HG03159 (cell line): ENCODE measurements around the gene ITGB5.
"Not testable (repeated sequence)": the region's sequence is repeated elsewhere in the genome, so short reads cannot be mapped to it uniquely, and the experiment has no call there.

Source experiments
- ATAC-seq: cut with Tn5 transposase; IDR thresholded peaks from one replicate; pipeline ENCODE4 v1.9.1; 2021; ENCODE audit warnings: mild to moderate bottlenecking, moderate library complexity; ENCODE audit not compliant: unreplicated experiment

Gene ITGB5

DNA sequence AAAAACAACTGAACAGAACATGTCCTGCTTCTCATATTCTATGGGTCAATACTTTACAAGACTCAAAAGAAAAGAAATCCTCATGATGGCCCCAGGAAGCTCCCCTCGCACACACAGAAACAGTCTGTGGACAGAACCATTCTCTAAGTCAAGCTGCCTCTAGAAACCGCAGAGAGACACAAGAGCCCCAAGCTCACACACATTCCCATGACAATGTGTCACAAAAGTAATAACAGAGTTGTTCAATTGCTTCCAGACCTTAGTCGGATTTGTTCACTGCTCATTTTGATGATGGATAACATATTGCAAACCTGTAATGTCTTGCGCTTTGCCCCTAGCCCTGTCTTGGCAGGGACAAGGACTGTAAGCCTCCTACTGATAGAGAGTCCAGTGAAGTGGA, 96.0 kb downstream of the ITGB5 start:
- ATAC-seq, result no peak

DNA sequence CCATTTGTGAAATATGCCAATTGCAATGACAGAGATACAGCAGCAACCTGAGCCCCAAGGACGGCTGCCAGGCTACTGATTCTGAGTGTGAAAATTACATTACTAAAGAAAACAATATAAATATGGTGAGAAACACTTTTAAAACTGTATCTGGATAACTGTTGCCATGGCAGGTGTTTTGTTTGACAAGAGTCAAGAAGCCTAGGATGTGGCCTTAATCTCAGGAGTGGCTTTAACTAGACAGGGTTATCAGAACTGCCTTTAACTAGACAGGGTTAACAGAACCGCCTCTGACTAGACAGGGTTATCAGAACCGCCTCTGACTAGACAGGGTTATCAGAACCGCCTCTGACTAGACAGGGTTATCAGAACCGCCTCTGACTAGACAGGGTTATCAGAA, 98.1 kb downstream of the ITGB5 start:
- not testable (repeated sequence) for ATAC-seq

DNA sequence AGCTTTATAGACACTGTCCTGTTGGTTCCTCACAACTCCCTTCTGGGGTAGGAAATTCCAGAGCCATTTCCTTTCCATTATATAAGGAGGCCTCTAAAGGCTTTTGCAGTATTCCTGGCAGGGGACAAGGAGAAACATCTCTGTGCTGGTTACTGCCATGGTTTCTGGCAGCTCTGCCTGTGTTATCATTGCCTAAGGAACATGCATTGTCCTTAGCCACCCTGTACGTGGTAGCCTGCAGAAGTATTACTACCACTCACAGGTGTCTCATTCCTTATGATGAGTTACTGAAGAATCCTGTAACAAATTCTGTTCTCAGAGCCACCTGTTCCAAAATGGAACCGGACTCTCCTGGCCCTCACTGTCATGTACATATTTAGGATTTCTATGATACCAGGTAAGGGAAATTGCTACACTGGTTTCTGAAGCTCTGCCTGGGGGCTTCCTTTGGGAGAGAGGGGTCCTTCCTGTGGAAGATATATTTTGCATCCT, 98.9 kb downstream of the ITGB5 start:
- no peak for ATAC-seq

DNA sequence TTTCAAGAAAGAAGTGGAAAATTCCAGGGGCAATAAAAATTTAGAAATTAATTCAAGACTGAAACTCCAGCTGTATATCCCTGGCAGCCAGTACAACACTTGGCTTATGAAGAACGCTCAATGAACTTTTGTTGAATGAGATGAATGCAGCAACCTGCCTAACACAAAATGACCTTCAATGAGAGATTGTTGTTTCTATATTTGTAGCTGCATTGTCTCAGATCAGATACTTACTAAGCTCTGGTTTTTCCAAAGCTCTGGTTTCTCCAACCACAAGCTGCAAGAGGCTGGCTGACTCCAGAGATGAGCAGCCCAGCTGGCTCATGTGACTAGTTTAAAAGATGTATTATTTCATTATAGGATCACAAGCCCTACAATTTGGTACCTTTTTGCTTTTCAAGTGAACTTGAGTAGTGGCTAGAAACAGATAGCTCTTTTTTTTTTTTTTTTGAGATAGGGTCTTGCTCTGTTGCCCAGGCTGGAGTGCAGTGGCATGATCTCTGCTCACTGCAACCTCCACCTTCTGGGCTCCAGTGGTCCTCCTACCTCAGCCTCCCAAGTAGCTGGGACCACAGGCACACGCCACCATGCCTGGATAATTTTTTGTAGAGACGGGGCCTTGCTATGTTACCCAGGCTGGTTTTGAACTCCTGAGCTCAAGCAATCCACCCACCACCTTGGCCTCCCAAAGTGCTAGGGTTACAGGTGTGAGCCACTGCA, 99.5 kb downstream of the ITGB5 start:
- ATAC-seq, result no peak

DNA sequence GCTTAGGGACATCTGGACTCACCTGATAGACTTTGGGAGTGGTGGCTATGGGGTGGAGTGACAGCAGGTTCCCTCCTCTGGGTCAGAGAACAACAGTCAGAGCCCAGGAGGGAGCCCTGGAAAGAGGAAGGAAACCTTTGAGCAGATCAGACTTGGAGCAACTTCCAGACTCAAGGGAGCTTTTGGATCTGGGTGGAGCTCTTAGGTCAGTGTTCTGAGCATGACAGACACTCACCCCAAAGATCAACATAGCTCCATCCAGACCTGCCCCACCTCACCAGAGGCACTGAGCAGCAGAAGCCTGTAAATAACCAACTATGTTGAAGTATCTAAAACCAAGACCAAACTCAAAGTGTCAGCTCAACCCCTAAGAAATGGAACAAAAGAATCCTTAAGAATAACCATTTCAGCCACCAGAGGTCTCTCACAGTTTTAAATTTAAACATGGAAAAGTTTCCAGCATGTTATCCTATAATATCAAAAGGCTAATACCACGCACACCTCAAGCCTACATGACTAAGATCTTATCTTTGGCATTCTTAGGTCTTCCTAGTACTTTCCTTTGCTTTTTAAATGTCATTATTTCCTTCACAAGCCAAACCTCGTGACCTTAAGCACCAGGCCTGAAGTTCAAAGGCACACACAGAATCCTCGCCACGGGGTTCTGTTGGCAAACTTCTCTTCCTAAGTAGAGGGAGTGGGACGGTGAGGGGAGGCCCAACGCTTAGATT, 100.5 kb downstream of the ITGB5 start:
- ATAC-seq, result no peak

DNA sequence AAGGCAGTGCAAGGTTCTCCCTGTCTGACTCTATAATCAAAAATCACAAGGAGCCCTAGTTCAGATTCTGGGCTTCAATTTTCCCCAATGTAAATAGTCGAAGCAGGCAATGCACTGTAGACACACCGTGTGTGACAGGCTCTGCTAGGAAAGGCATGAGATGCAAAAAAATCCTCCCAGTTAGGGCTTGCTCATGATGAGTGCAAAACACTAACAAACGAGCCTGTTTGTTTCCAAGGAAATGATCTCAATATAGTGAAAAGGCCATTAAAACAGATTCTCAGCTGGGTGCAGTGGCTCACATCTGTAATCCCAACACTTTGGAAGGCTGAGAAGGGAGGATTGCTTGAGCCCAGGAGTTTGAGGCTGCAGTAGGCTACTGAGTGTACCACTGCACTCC, 101.2 kb downstream of the ITGB5 start:
- ATAC-seq, result no peak

DNA sequence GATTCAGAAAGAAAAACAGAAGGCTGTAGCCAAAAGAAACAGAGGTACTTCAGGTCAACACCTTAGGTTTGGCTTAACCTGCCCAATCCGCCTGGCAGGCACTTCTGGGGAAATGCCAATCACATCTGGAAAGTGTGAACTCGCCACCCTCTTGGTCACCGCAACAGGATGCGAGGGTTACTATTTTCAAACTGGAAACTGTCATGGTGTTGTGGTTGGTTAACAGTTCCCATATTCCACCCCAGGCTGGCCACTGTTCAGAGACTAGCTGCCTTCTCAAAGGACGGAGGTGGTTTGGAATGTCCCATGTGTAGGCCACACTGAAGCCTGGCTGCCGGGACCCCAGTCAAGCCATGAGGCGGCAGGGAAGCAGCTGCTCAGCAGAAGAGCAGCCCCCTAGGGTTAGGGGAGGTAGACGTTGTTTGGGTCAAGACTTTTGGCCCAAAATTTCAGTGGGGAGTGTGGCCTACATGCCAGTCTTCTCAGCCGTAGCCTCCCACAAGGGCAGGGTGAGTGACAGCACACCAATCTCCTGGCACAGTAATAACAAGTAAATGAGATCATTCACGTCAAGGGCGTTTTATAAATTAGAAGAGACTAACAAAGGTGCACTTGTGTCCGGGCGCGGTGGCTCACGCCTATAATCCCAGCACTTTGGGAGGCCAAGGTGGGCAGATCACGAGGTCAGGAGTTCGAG, 102.3 kb downstream of the ITGB5 start:
- ATAC-seq, result no peak

DNA sequence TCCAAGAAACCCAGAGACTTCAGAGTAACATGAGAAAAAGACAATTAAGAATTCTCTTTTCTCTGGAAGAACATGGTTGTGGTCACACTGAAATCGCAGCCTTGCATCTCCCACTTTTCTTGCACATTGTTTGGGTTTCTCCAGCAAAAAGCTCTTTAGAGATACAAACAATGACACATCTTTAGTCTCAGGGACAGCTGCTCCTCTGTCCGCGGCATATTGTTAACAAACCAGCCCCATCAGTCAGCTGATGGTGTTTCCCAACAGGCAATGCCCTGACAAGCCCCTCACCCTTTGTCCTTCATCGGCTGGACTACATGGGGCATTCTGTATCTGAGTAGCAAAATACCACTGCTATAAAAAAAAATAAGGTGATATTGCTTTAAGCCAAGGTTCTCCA, 103.5 kb downstream of the ITGB5 start:
- no peak for ATAC-seq

DNA sequence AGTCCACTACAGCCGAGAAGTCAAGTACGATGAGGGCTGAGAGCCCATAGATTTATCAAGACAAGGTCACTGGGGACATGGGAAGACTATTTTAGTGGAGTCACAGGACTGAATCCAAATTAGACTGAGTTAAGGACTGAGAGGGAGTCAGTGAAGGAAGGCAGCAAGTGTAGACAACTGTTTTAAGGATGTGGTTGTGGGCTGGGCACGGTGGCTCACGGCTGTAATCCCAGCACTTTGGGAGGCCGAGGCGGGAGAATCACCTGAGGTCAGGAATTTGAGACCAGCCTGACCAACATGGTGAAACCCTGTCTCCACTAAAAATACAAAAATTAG, 104.8 kb downstream of the ITGB5 start:
- ATAC-seq, result not testable (repeated sequence)

DNA sequence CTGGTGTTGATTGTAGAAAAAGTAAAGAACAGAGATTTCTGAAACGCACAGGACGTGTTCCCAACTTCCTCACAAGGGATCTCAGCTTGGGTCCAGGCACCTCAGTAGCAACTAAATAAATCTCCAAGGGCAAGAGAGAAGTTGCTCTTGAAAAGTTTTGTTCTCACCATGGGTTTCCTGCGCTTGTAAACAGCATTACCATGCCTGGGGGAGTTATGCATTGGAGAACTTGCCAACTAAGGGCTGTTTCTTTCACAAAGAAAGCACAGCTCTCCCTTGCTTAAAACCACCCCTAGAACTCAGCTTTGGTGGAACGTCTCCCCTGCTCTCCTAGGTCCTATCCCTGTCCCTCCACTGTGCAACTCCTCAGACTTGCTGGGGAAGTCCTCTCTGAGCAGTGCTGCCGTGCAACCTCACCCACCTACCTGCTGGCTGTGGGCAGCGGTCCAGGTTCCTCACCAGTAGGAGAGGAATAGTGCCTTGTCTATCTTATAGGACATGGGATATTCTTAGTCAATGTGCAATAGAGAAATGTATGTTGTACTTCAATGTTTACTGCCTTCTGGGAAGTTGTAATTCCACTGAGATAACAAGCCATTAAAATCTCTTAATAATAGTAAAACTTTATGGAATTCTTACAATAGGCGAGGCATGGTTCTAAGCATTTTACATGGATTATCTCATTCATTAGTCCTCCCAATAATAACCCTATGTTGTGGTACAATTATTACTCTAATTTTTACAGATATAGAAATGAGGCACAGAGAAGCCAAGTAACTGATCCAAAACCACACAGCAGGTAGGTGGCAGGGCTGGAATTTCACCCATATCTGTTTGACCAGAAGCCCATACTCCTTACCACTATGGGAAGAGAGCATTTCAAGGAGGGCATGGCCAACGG, 105.4 kb downstream of the ITGB5 start:
- no peak for ATAC-seq

DNA sequence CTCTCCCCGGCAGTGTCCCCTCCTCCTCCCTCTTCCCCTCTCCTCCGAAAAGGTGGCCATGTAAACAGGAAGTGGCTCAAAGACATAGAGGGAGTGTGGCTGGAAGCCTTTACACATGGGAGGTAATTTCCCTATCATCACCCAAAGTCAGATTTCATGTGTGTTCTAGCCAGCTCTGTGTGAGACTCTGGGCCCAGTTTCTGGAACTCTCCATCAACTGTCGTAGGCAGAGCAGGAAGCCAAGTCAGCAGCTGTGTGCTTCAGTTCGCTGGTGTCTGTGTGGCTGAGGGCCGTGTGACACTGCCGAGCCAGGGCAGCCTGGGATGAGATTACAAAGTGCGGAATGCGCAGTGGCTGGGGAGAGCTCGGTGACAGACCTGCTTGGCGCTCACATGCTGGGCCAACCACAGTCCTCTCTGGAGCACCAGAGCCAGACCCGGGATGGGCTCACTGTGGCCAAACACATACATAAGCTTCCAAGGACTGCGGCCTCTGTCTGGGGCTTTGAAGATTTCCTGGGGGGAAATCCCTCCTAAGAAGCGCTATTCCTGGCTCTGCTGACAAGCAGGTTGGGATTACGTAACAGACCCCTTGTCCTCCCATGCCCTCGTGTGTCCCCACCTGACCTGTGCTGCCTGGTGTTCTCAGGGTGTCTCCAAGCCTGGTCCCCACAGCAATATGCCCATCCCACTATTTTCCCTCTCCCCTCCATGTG, 106.2 kb downstream of the ITGB5 start:
- ATAC-seq, result no peak

DNA sequence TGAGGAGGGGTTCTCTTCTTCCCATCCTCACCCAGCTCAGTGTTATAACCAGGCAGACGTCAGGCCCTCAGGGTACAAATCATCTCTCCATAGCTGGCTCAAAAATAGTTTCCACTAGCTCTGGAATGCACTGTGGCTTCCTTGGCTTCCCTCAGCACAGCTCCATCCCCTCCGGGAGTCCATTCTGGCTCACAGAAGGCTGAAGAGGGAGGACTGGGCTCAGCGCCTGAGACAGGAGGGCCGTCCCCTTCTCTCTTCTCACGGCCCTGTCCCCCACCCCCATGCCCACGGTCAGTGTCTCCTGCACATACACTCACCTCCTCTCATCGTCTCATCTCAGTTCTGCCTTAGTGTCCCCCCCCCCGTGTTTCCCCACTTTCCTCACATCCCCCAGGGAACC, 106.8 kb downstream of the ITGB5 start:
- ATAC-seq, result no peak

DNA sequence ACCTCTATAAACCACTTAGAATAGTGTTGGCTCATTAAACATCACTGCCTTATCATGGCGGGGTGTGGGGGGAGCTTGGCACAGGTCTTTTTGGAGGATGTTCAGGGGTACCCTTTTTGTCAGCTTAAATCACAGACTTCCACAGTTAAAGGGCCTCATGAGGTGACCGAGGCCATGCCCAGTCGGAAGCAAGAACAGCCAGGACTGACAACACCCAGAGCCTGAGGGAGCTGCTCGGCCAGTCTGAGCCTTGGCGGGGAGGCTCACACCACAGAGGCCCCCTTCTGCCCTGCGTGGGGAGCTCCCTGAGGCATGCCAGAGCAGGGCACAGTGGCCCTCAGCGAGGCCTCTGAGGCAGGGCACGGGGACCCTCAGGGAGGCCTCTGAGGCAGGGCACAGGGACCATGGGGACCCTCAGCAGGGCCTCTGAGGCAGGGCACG, 107.4 kb downstream of the ITGB5 start:
- no peak for ATAC-seq

DNA sequence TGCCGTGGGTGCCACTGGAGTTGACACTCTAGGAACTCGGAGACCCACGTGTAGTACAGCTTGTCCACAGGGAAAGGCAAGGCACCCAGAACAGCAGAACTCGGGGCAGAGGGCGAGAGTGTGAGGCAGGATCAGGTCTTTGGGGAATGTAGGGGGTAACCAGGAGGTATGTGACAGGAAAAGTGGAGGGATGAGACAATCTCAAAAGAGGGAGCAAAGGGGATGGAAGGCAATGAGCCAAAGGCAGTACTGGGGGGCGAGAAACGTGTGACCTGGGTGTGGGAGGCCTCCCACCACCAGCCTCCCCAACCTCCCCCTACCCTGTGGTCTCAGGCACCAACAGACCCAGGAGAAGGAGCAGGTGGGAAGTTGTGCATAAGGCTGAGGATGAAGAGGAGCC, 108.0 kb downstream of the ITGB5 start:
- ATAC-seq, result no peak

DNA sequence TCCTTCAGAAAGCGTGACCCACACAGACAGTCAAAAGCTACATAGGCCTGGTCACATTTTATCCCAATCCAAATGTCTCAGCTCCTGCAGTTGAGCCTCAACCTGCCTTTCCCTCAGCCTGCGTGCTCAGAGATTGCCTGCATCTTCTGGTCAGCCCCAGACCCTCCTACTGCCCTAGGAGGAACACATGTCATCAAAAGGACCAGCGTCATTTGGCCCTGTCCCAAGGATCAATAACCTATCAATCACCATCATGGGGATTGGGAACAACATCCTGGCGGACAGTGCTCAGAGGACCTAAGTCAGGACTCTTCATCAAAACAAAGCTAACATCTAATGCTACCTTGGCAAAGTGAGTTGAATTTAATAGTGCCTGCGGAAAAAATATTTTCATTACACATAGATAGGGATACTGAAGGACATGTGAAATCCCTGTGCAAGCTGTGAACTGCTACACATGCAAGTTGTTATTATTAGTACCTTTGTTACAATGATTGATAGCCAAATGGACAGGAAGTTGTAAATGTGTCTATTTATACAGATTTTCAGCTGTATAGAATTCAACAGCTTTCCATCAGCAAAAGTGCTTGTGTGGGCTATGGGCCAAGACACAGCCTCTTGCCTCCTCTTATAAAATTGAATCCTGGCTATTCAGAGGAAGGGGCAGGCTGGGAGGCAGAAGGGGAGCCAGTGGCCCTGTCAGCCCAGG, 109.2 kb downstream of the ITGB5 start:
- no peak for ATAC-seq

DNA sequence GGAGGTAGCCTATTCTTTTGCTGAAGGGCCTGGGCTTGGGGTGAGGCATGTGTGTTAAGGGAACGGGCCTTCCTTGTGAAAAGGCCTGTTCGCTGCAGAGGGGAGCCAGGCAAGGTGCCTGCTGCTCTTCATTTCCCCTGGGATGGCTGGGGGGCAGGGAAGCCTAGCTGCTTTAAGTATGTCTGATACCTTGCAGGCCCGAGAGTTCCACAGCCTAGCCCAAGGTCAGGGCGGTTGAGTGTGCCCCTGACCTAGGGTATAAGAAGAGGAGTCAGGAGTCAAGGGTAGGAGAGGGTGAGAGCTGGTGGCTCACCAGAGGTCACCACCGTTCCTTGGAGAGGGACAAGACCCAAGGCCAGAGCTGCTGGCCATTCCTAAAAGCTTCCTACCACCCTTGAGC, 110.3 kb downstream of the ITGB5 start:
- no peak for ATAC-seq

DNA sequence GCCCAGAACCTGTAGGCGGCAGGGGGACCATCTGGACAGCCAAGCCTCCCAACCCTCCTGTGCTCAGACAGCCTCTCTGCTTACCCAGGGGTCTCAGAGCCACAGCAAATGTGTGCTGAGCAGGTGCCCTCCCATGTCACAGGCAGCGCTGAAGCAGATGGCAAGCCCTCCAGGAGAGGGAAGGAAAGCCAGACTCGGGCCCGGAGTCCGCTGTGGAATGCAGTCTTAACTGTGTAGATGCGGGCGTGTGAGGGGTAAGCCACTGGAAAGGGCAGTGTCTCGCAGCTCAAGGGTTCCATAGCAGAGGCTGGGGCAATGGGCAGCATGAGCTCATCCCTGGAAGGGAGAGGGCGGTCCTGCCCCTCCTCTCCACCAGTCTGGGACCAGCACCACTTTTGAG, 111.3 kb downstream of the ITGB5 start:
- ATAC-seq, result no peak

DNA sequence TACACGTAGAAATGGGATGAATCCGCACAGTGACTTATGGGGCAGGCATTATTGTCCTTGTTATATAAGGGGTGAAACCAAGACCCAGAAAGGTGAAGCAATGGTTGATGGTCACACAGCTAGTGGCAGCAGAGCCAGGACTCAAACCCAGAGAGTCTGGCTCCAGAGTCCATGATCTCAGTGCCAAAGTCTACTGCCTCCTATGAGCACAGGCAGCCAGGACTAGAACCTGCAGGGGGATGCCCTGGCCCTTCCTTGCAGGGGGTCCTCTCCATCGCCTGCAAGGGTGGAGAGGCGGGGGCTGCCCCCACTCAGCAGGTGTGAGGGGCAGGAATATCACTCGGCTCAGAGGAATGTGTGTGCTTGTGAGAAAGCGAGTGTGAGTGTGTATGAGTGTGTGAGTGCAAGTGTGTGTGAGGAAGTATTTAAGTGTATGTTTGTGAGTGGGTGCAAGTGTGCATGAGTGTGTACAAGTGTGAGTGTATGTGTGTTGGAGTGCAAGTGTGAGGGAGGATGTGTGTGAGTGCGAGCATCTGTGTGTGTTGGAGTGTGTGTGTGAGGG, 112.2 kb downstream of the ITGB5 start:
- ATAC-seq, result no peak

DNA sequence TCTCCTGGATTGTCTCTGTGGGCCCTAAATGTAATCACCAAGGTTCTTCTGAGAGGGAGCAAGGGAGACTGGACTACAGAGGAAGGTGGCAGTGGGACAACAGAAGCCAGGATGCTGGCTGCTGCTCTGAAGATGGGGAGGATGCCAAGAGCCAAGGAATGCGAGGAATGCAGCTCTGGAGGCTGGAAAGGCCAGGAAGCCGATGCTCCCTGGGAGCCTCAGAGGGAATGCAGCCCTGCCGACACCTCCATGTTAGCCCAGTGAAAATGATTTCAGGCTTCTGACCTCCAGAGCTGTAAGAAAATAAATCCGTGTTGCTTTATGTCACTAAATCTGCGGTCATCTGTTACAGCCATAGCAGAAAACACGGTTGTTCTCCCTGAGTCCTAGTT, 112.8 kb downstream of the ITGB5 start:
- no peak for ATAC-seq
